AG09309 (cell line): Measurements from ENCODE around the gene MUC5AC.

ENCODE experiments used
- DNase-seq: peaks from one replicate; pipeline ENCODE4 v3.0.0-alpha.2; 2010; ENCODE audit warnings: low read depth
- H3K4me3 ChIP-seq: 2 replicates; pipeline ENCODE4 v1.5.1; 2011; ENCODE audit warnings: mild to moderate bottlenecking, low read depth, low read length, moderate library complexity; ENCODE audit not compliant: control insufficient read depth
- CTCF ChIP-seq: IDR thresholded peaks from 2 replicates; pipeline ENCODE4 v1.5.1; 2011; ENCODE audit warnings: mild to moderate bottlenecking, low read depth, low read length, inconsistent platforms; ENCODE audit not compliant: insufficient read depth, control insufficient read depth; ENCODE audit errors: missing control alignments

The MUC5AC gene

GRCh38 chr11:1122664-1123002 lies 35.1 kb upstream of the MUC5AC start:
- no peak overlapping the region for H3K4me3 ChIP-seq
- DNase-seq = no peak
- no peak for TF ChIP-seq CTCF

GRCh38 chr11:1123970-1124369 lies 33.8 kb upstream of the MUC5AC start:
- DNase-seq = no peak
- no peak overlapping the region for H3K4me3 ChIP-seq
- no peak for TF ChIP-seq CTCF

GRCh38 chr11:1125803-1126202 lies 31.9 kb upstream of the MUC5AC start:
- H3K4me3 ChIP-seq = no peak overlapping the region
- DNase-seq = no peak
- no peak for TF ChIP-seq CTCF

- H3K4me3 ChIP-seq = no peak overlapping the region
- DNase-seq = no peak
- TF ChIP-seq CTCF = no peak
Observed at GRCh38 chr11:1126491-1126926, 31.2 kb upstream of the MUC5AC start.

- no peak overlapping the region for H3K4me3 ChIP-seq
- DNase-seq = no peak
- no peak for TF ChIP-seq CTCF
Observed at GRCh38 chr11:1126935-1127663, 30.7 kb upstream of the MUC5AC start.

GRCh38 chr11:1127664-1128162 lies 30.0 kb upstream of the MUC5AC start:
- TF ChIP-seq CTCF = no peak
- H3K4me3 ChIP-seq = no peak overlapping the region

More at GRCh38 chr11:1127664-1128162, 30.0 kb upstream of the MUC5AC start:
- no peak for DNase-seq
